ENCODE results near the gene CCL22. TPM values are rescaled to one million over a fixed set of nuclear protein-coding genes. Genes with fewer than 3 reads are reported as not detected.
"Not testable (repeated sequence)": the region's sequence is repeated elsewhere in the genome, so short reads cannot be mapped to it uniquely, and the experiment has no call there.

CCL22 gene
- total RNA-seq, 1 donor from 2014 or later: 0.17 TPM

GRCh38 chr16:57341441-57342303 is 16.9 kb upstream of the CCL22 start:
- Mint-ChIP-seq H3K36me3 (no peaks in the 10 kb centered on the region), H3K9me3 (no peaks in the 10 kb centered on the region), H3K27me3 (no peaks in the 10 kb centered on the region), H3K27ac (no peak overlapping the region), H3K4me1 (ENCODE audit: unreplicated experiment) (peaks cover 3% of the 10 kb centered on the region), H3K4me3 (no peak overlapping the region)
- no peak for DNase-seq (ENCODE audit: extremely low spot score, unreplicated experiment)
- TF ChIP-seq, protein P1, sequence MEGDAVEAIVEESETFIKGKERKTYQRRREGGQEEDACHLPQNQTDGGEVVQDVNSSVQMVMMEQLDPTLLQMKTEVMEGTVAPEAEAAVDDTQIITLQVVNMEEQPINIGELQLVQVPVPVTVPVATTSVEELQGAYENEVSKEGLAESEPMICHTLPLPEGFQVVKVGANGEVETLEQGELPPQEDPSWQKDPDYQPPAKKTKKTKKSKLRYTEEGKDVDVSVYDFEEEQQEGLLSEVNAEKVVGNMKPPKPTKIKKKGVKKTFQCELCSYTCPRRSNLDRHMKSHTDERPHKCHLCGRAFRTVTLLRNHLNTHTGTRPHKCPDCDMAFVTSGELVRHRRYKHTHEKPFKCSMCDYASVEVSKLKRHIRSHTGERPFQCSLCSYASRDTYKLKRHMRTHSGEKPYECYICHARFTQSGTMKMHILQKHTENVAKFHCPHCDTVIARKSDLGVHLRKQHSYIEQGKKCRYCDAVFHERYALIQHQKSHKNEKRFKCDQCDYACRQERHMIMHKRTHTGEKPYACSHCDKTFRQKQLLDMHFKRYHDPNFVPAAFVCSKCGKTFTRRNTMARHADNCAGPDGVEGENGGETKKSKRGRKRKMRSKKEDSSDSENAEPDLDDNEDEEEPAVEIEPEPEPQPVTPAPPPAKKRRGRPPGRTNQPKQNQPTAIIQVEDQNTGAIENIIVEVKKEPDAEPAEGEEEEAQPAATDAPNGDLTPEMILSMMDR (conservative IDR thresholded peaks at IDR 0.05): no peak

- H3K36me3 Mint-ChIP-seq; DNase-seq (ENCODE audit: extremely low spot score, unreplicated experiment); H3K4me1 Mint-ChIP-seq (ENCODE audit: unreplicated experiment); H3K9me3 Mint-ChIP-seq; H3K27me3 Mint-ChIP-seq; H3K4me3 Mint-ChIP-seq; H3K27ac Mint-ChIP-seq: not testable (repeated sequence)
These were observed 16.0 kb upstream of the CCL22 start for GRCh38 chr16:57342606-57343005.

- H3K27ac Mint-ChIP-seq: no peak overlapping the region
These were observed 15.4 kb upstream of the CCL22 start for GRCh38 chr16:57343221-57343620.

DNA sequence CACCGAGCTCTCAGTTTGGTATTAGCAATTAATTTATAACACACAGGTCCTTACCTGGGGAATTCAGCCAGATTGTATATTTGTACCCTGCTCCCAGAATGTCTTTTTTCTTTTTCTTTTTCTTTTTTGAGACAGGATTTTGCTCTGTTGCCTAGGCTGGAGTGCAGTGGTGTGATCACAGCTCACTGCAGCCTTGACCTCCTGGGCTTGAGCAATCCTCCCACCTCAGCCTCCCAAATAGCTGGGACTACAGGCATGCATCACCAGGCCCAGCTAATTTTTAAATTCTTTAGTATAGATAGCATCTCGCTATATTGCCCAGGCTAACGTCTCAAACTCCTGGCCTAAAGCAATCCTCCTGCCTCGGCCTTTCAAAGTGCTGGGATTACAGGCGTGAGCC is 14.5 kb upstream of the CCL22 start:
- H3K4me1 Mint-ChIP-seq (ENCODE audit: unreplicated experiment); DNase-seq (ENCODE audit: extremely low spot score, unreplicated experiment); H3K4me3 Mint-ChIP-seq; H3K36me3 Mint-ChIP-seq; H3K9me3 Mint-ChIP-seq; H3K27ac Mint-ChIP-seq: not testable (repeated sequence)
- H3K27me3 Mint-ChIP-seq: peaks cover 23% of the 10 kb centered on the region

More at GRCh38 chr16:57343221-57343620, 15.4 kb upstream of the CCL22 start:
- Mint-ChIP-seq H3K4me3 (no peak overlapping the region), H3K36me3 (no peaks in the 10 kb centered on the region), H3K27me3 (peaks cover 14% of the 10 kb centered on the region), H3K9me3 (no peaks in the 10 kb centered on the region), H3K4me1 (ENCODE audit: unreplicated experiment) (peaks cover 3% of the 10 kb centered on the region)
- no peak for DNase-seq (ENCODE audit: extremely low spot score, unreplicated experiment)
- TF ChIP-seq, protein P1 (conservative IDR thresholded peaks at IDR 0.05): no peak

DNA sequence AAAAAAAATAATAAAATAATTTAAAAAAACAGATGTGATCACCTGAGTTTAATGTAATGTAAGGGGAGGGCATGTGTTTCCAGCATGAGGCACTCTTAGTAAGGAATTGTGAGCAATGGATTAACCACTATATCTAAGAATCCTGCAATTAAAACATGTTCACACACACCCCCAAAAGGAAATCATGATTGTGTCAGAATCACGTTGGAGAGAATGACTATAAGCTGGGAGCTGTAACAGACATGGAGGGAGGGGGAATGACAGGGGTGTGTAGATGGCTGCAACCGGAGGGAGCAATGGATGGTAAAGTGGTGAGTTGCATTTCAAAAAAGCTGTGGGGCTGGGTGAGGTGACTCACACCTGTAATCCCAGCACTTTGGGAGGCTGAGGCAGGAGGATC is 13.6 kb upstream of the CCL22 start:
- Mint-ChIP-seq H3K4me3 (no peak overlapping the region), H3K27ac (no peak overlapping the region), H3K4me1 (ENCODE audit: unreplicated experiment) (no peaks in the 10 kb centered on the region), H3K27me3 (peaks cover 32% of the 10 kb centered on the region), H3K36me3 (no peaks in the 10 kb centered on the region), H3K9me3 (no peaks in the 10 kb centered on the region)
- no peak for DNase-seq (ENCODE audit: extremely low spot score, unreplicated experiment)
- TF ChIP-seq, protein P1 (conservative IDR thresholded peaks at IDR 0.05): no peak

- Mint-ChIP-seq H3K36me3 (no peaks in the 10 kb centered on the region), H3K9me3 (no peaks in the 10 kb centered on the region), H3K4me3 (no peak overlapping the region), H3K4me1 (ENCODE audit: unreplicated experiment) (no peaks in the 10 kb centered on the region), H3K27ac (no peak overlapping the region), H3K27me3 (peaks cover 35% of the 10 kb centered on the region)
- TF ChIP-seq, protein P1 (conservative IDR thresholded peaks at IDR 0.05): no peak
- DNase-seq (ENCODE audit: extremely low spot score, unreplicated experiment): no peak
These were observed 12.8 kb upstream of the CCL22 start for GRCh38 chr16:57345666-57346204.
